Neuronal stem cell (in vitro differentiated cells): ENCODE measurements around the gene HNRNPA1.

Source experiments
- DNase-seq: peaks from one replicate; pipeline ENCODE4 v3.0.0-alpha.2; 2013; ENCODE audit warnings: low spot score
- H2AFZ ChIP-seq: one replicate; pipeline ENCODE4 v1.6.1; 2013; ENCODE audit warnings: mild to moderate bottlenecking, low read length, inconsistent platforms
- H2AK5ac ChIP-seq: 2 replicates; pipeline ENCODE4 v1.6.1; 2013; ENCODE audit warnings: low read depth, mild to moderate bottlenecking, inconsistent platforms, low read length, moderate library complexity, mixed read lengths
- H2BK120ac ChIP-seq: 2 replicates; pipeline ENCODE4 v1.6.1; 2013; ENCODE audit warnings: low read depth, mild to moderate bottlenecking, inconsistent platforms, low read length, moderate library complexity, mixed read lengths
- H2BK12ac ChIP-seq: one replicate; pipeline ENCODE4 v1.6.1; 2013; ENCODE audit warnings: low read length, inconsistent platforms
- H2BK15ac ChIP-seq: 2 replicates; pipeline ENCODE4 v1.6.1; 2013; ENCODE audit warnings: mild to moderate bottlenecking, low read length, inconsistent platforms, mixed read lengths
- H2BK5ac ChIP-seq: one replicate; pipeline ENCODE4 v1.6.1; 2013; ENCODE audit warnings: inconsistent platforms, mild to moderate bottlenecking, low read length, moderate library complexity
- H3K14ac ChIP-seq: one replicate; pipeline ENCODE4 v1.6.1; 2013; ENCODE audit warnings: low read length, inconsistent platforms
- H3K18ac ChIP-seq: 2 replicates; pipeline ENCODE4 v1.6.1; 2013; ENCODE audit warnings: low read length, inconsistent platforms
- H3K23ac ChIP-seq: 2 replicates; pipeline ENCODE4 v1.6.1; 2013; ENCODE audit warnings: low read depth, mild to moderate bottlenecking, mixed read lengths, low read length, inconsistent platforms; ENCODE audit not compliant: poor library complexity
- H3K27ac ChIP-seq: replicated peaks from 3 replicates; pipeline ENCODE4 v1.5.1; 2013; ENCODE audit warnings: low read length, inconsistent platforms
- H3K27me3 ChIP-seq, 3 experiments: 2 replicates each; pipeline ENCODE4 v1.6.1; 2013; ENCODE audit warnings: low read length in 3 of 3, mild to moderate bottlenecking in 2 of 3, inconsistent platforms in 1 of 3, low read depth in 1 of 3, mixed read lengths in 1 of 3, moderate library complexity in 1 of 3; ENCODE audit not compliant: control insufficient read depth in 3 of 3, insufficient read depth in 3 of 3
- H3K36me3 ChIP-seq, 2 donors: replicated peaks in 1 of 2; 2 replicates each; pipeline ENCODE4 v1.6.1; 2013; ENCODE audit warnings: low read length in 2 of 2; ENCODE audit not compliant: control insufficient read depth in 2 of 2, insufficient read depth in 2 of 2
- H3K4ac ChIP-seq: 2 replicates; pipeline ENCODE4 v1.6.1; 2013; ENCODE audit warnings: inconsistent platforms, mild to moderate bottlenecking, low read length, moderate library complexity
- H3K4me1 ChIP-seq, 2 donors: 1 replicate in 1 of 2; 2 replicates in 1 of 2; pipeline ENCODE4 v1.6.1; 2013; ENCODE audit warnings: low read length in 2 of 2, low read depth in 1 of 2; ENCODE audit not compliant: control insufficient read depth in 2 of 2, insufficient read depth in 1 of 2
- H3K4me2 ChIP-seq: one replicate; pipeline ENCODE4 v1.6.1; 2013; ENCODE audit warnings: mild to moderate bottlenecking, low read length, inconsistent platforms; ENCODE audit not compliant: insufficient read depth, poor library complexity, severe bottlenecking
- H3K4me3 ChIP-seq, 2 donors: 2 replicates each; pipeline ENCODE4 v1.5.1; 2013; ENCODE audit warnings: low read length in 2 of 2, mild to moderate bottlenecking in 2 of 2, inconsistent platforms in 1 of 2, moderate library complexity in 1 of 2
- H3K79me1 ChIP-seq: one replicate; pipeline ENCODE4 v1.6.1; 2013; ENCODE audit warnings: low read depth, mild to moderate bottlenecking, inconsistent platforms, low read length, moderate library complexity
- H3K9ac ChIP-seq: one replicate; pipeline ENCODE4 v1.6.1; 2013; ENCODE audit warnings: mild to moderate bottlenecking, low read depth, low read length, inconsistent platforms; ENCODE audit not compliant: poor library complexity
- H3K9me3 ChIP-seq, 2 donors: replicated peaks in 1 of 2; 2 replicates each; pipeline versions ENCODE3 to v1.6.1; 2013; ENCODE audit warnings: low read length in 2 of 2, mild to moderate bottlenecking in 2 of 2, inconsistent platforms in 1 of 2, low read depth in 1 of 2, mixed read lengths in 1 of 2, moderate library complexity in 1 of 2; ENCODE audit not compliant: control insufficient read depth in 2 of 2, insufficient read depth in 1 of 2
- H4K8ac ChIP-seq: one replicate; pipeline ENCODE4 v1.6.1; 2013; ENCODE audit warnings: low read depth, mild to moderate bottlenecking, inconsistent platforms, low read length, moderate library complexity
- H4K91ac ChIP-seq: one replicate; pipeline ENCODE4 v1.6.1; 2013; ENCODE audit warnings: low read length, low read depth, mild to moderate bottlenecking, inconsistent platforms; ENCODE audit not compliant: poor library complexity
- WGBS, 2 donors: extraction: QIAGEN DNeasy Blood & Tissue Kit; methylation state at CpG; one replicate each; pipeline ENCODE4 v1.1.7; 2013; ENCODE audit warnings: missing lambda C conversion rate in 2 of 2, mixed read lengths in 1 of 2; ENCODE audit not compliant: insufficient read length in 2 of 2, insufficient replicate concordance in 1 of 2; ENCODE audit errors: extremely low coverage in 2 of 2; 5-methylcytosine and 5-hydroxymethylcytosine counted together

Gene HNRNPA1

GRCh38 chr12:54258201-54258681 lies 22.3 kb upstream of the HNRNPA1 start:
- Histone ChIP-seq H3K27me3 (no peaks in the 10 kb centered on the region), H2AK5ac (no peak overlapping the region), H2AFZ (no peak overlapping the region), H3K23ac (no peak overlapping the region), H3K9ac (no peak overlapping the region), H2BK120ac (no peak overlapping the region), H2BK12ac (no peak overlapping the region), H3K36me3 (peaks cover 24 to 54% of the 10 kb centered on the region in 2 donors), H3K27ac (peak overlapping the region; percentile 96), H4K8ac (no peak overlapping the region), H3K79me1 (peaks cover 8% of the 10 kb centered on the region), H3K18ac (no peak overlapping the region), H3K14ac (no peak overlapping the region), H3K4me3 (peak overlapping the region in 1 of 2 donors; percentile 47), H3K9me3 (no peaks in the 10 kb centered on the region), H3K4me1 (peaks cover 21 to 40% of the 10 kb centered on the region in 2 donors), H2BK15ac (no peak overlapping the region), H3K4ac (no peak overlapping the region), H3K4me2 (no peak overlapping the region), H2BK5ac (no peak overlapping the region), H4K91ac (no peak overlapping the region)
- DNase-seq: no peak

DNA sequence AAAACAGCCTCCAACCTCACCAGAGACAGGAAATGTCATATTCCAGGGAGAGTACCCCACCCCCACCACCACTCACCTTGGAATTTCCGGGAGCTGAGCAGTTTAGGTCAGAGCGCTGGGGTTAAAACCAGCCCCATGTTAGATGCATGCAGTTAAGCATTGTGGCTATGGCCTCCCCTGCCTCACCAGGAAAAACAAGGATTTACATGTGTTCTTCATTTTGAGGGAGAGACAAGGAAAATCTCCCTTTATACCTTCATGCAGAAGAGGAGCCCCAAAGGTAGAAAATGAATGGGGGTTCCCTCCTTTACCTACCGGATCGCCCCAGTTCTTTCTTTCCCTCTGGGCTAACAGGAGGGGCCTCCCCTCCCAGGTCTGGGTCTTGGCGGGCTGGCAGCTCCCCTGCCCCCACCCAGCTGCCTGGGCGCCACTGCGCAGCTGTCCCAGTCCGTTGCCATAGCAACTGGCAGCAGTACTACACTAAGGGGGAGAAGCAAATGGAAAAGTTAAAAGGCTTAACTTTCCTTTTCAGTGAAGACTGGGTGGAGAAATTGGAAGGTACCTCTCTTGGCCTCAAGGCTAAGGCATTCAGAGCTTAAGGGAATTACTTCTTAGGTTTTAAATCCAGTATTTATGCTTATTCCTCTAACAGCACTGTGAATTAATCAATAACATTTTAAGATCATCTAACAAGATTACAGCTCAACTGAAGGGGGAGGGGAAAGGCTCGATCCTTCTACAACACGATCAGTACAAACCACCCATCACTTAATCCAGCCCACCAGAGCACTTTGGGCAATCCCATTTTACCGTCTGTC lies 21.1 kb upstream of the HNRNPA1 start:
- no peak overlapping the region for H3K18ac ChIP-seq
- H3K9ac ChIP-seq: no peak overlapping the region
- no peak overlapping the region for H2BK5ac ChIP-seq
- no peak overlapping the region for H2BK15ac ChIP-seq
- H3K27ac ChIP-seq: peak overlapping the region; percentile 96
- DNase-seq: peak; percentile 89
- peaks cover 16 to 51% of the 10 kb centered on the region in 2 donors for H3K36me3 ChIP-seq
- H3K4me2 ChIP-seq: peak overlapping the region; percentile 76
- peak overlapping the region; percentile 43 for H2AFZ ChIP-seq
- H2BK12ac ChIP-seq: no peak overlapping the region
- peaks cover 4% of the 10 kb centered on the region for H3K79me1 ChIP-seq
- H3K4me3 ChIP-seq: peak overlapping the region; percentile 47 to 67
- H3K4me1 ChIP-seq: peaks cover 24 to 43% of the 10 kb centered on the region in 2 donors
- H3K9me3 ChIP-seq: no peaks in the 10 kb centered on the region
- H4K91ac ChIP-seq: no peak overlapping the region
- H3K4ac ChIP-seq: no peak overlapping the region
- no peak overlapping the region for H3K23ac ChIP-seq
- H2AK5ac ChIP-seq: no peak overlapping the region
- no peak overlapping the region for H2BK120ac ChIP-seq
- no peak overlapping the region for H3K14ac ChIP-seq
- no peak overlapping the region for H4K8ac ChIP-seq
- H3K27me3 ChIP-seq: no peaks in the 10 kb centered on the region
- WGBS, 2 donors: no CpG with 5 or more reads among the region's 11 CpGs

DNA sequence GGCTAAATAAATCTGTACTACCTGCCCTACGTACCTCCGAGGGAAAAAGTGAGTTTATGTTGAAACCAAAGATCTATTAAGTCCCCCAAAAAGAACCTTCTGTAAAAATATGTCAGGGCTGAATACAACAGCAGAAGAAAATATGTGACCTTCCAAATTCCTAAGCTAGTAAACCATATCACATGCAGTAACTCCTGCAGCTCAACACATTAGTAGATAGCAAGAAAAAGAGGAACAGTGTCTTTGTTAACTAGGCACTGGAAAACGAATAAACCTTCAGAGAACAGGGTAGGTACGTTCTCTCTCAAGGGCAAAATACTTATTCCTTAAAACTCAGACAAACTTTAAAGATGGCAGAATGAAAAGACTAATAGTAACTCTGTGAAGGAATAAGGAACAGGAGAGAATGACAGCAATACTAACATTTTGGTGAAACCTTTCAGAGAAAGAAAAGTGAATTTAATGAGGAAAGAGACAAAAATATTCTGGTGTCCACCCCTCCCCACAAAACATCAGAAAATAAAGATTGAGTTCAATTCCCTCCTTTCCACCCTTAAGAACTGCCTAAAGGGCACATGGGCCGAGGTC lies 18.6 kb upstream of the HNRNPA1 start:
- peaks cover 25 to 43% of the 10 kb centered on the region in 2 donors for H3K4me1 ChIP-seq
- no peak overlapping the region for H3K9ac ChIP-seq
- no peak overlapping the region for H4K91ac ChIP-seq
- H3K27me3 ChIP-seq: no peaks in the 10 kb centered on the region
- H3K27ac ChIP-seq: peak overlapping the region; percentile 60
- no peak overlapping the region for H2BK120ac ChIP-seq
- no peak overlapping the region for H2AK5ac ChIP-seq
- H2BK5ac ChIP-seq: no peak overlapping the region
- no peaks in the 10 kb centered on the region for H3K9me3 ChIP-seq
- WGBS, 2 donors: no CpG with 5 or more reads among the region's 5 CpGs
- no peak overlapping the region for H3K18ac ChIP-seq
- peaks cover 7 to 45% of the 10 kb centered on the region in 2 donors for H3K36me3 ChIP-seq
- H2BK15ac ChIP-seq: no peak overlapping the region
- DNase-seq: no peak
- no peak overlapping the region for H3K4me2 ChIP-seq
- no peak overlapping the region for H4K8ac ChIP-seq
- H3K4me3 ChIP-seq: no peak overlapping the region
- H2AFZ ChIP-seq: no peak overlapping the region
- H2BK12ac ChIP-seq: no peak overlapping the region
- no peaks in the 10 kb centered on the region for H3K79me1 ChIP-seq
- H3K23ac ChIP-seq: no peak overlapping the region
- no peak overlapping the region for H3K14ac ChIP-seq
- H3K4ac ChIP-seq: no peak overlapping the region

DNA sequence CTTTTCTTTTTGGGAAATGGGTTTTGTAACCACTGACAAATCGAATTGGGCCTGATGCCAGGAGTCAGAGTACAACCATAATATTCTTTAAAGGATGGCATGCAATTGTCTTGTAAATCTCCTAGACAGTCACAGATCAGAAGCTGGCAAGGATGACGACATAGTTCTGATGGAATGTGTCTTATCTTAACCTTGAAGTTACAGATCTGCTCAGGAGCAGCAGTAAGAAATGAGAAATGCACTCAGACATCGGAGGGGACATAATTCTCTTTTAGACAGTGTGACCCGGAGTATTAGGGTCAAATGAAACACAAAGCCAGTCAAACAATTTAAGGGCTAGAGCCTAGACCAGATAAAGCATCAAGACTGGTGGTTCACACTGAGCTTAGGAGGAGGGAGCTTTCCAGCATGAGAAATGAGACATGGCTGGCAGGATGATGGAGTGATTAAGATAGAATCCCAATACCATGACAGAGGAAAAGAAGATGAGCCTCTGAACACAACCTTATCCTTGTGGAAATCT lies 18.1 kb upstream of the HNRNPA1 start:
- Histone ChIP-seq H2BK5ac (no peak overlapping the region), H2AFZ (no peak overlapping the region), H3K79me1 (no peaks in the 10 kb centered on the region), H3K9ac (no peak overlapping the region), H3K4me1 (peaks cover 21 to 40% of the 10 kb centered on the region in 2 donors), H4K8ac (no peak overlapping the region), H2BK120ac (no peak overlapping the region), H2BK12ac (no peak overlapping the region), H3K4me2 (no peak overlapping the region), H3K4me3 (no peak overlapping the region), H3K18ac (no peak overlapping the region), H2BK15ac (no peak overlapping the region), H3K36me3 (peaks cover 2 to 44% of the 10 kb centered on the region in 2 donors), H3K9me3 (no peaks in the 10 kb centered on the region), H3K14ac (no peak overlapping the region), H3K4ac (no peak overlapping the region), H2AK5ac (no peak overlapping the region), H3K27ac (peak overlapping the region; percentile 33), H4K91ac (no peak overlapping the region), H3K27me3 (no peaks in the 10 kb centered on the region), H3K23ac (no peak overlapping the region)
- WGBS, 2 donors: no CpG with 5 or more reads among the region's 4 CpGs
- no peak for DNase-seq
